ENCODE measurements around the gene STMP1. TPM values are rescaled to one million over a fixed set of nuclear protein-coding genes. Genes with fewer than 3 reads are reported as not detected.

The STMP1 gene
- total RNA-seq, 1 experiment from 2014 or later = 38.4 TPM

DNA sequence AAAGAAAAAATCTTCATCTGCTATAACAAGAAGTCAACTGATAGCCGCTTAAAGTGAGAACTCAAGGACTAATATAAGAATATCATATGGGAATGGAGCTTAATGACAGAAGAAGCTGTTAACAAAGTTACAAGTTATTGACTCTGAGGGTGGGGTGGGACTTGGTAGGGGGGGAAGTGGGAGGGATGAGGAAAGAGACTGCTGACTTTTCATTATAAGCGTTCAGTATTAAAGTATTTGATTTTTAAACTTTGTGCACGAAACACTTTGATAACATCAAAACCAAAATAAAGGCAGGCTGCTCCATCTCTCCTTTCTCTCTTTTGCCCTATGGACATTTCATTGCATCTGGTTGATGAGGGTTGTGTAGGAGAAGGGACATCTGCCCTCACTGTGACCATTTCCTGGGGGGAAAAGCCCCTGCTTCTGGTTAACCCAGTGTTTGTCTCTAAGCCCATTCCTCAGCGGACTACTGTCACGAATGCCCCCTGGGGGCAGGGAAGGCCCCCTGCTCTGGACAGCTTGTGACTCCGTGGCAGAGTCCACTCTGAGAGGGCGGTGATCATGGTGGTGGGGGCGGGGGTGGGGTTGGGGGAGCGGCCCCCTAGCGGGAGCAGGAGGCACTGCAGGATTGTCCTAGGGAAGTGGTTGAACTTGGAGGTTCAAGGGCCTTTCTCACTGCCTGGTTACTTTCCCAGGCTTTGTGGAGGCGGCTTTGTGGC, 48.3 kb downstream of the STMP1 start:
- no peaks in the 10 kb centered on the region for H3K9me3 ChIP-seq (ENCODE audit: control insufficient read depth, low read depth, low read length)
- H3K4ac ChIP-seq (ENCODE audit: low read depth, low read length) = no peak overlapping the region
- H3K27me3 ChIP-seq (ENCODE audit: insufficient read depth, low read length) = no peaks in the 10 kb centered on the region
- H3K4me3 Mint-ChIP-seq = no peak overlapping the region
- H3K79me1 ChIP-seq (ENCODE audit: insufficient read depth, low read depth, low read length, poor library complexity, severe bottlenecking) = no peaks in the 10 kb centered on the region
- H2BK15ac ChIP-seq (ENCODE audit: low read depth, low read length) = no peak overlapping the region
- no peaks in the 10 kb centered on the region; the same call in 1 of the 2 replicates for H3K4me1 ChIP-seq (ENCODE audit: insufficient read depth, low read length)
- no peaks in the 10 kb centered on the region; the same call in 1 of the 2 replicates for H3K27me3 Mint-ChIP-seq (ENCODE audit: low read depth)
- H3K23ac ChIP-seq (ENCODE audit: insufficient read length, low read depth, low read length) = no peak overlapping the region
- no peak overlapping the region for H3K14ac ChIP-seq (ENCODE audit: insufficient read depth, low read length)
- H2BK120ac ChIP-seq (ENCODE audit: low read depth, low read length, poor library complexity, severe bottlenecking) = no peak overlapping the region
- no peak overlapping the region for H4K8ac ChIP-seq (replicated peaks; ENCODE audit: insufficient read length, low read depth, low read length)
- H3T11ph ChIP-seq (ENCODE audit: low read length) = no peak overlapping the region
- no peak overlapping the region for H3K27ac ChIP-seq (ENCODE audit: insufficient read length, low read depth, low read length)
- H2AFZ ChIP-seq (ENCODE audit: low read length) = no peak overlapping the region
- H2BK12ac ChIP-seq (ENCODE audit: insufficient read length, low read depth, low read length) = no peak overlapping the region
- no peak overlapping the region for H3K9ac ChIP-seq (ENCODE audit: extremely low read depth, insufficient read length, low read length)
- H2BK20ac ChIP-seq (ENCODE audit: low read depth, low read length, poor library complexity, severe bottlenecking) = no peak overlapping the region
- no peaks in the 10 kb centered on the region for H4K20me1 ChIP-seq (ENCODE audit: control insufficient read depth, insufficient read depth, insufficient read length)
- no peak overlapping the region for H4K91ac ChIP-seq (ENCODE audit: insufficient read length, low read depth, low read length)
- no peak overlapping the region for H2AK5ac ChIP-seq (ENCODE audit: insufficient read length, low read length)
- H3K36me3 Mint-ChIP-seq (ENCODE audit: insufficient read depth in 1 of 3, low read depth in 3 of 3) = no peaks in the 10 kb centered on the region
- H3K9me3 Mint-ChIP-seq = no peaks in the 10 kb centered on the region
- peak overlapping the region in 1 of 3 experiments; percentile 69; a peak in 2 of 7 replicates for H3K27ac Mint-ChIP-seq
- H3K4me1 Mint-ChIP-seq = peaks cover 7 to 13% of the 10 kb centered on the region in 2 experiments; a peak in 3 of 4 replicates
- no peak overlapping the region for H3K18ac ChIP-seq (ENCODE audit: insufficient read length, low read depth, low read length)
- H3K23me2 ChIP-seq (ENCODE audit: insufficient read length, low read depth, low read length, poor library complexity, severe bottlenecking) = no peaks in the 10 kb centered on the region
- DNase-seq = peak; percentile 72
- no peaks in the 10 kb centered on the region for H3K79me2 ChIP-seq (ENCODE audit: insufficient read depth, low read length)
- peak; percentile 94 for TF ChIP-seq CTCF (conservative IDR thresholded peaks at IDR 0.05)
- no peak overlapping the region for H2BK5ac ChIP-seq (ENCODE audit: insufficient read length, low read length)
- no CpG with 5 or more reads among the region's 11 CpGs for WGBS (ENCODE audit: extremely low coverage, insufficient read length, low lambda C conversion rate)
- H4K5ac ChIP-seq (ENCODE audit: insufficient read length, low read depth, low read length) = no peak overlapping the region
- no peak overlapping the region for H3K56ac ChIP-seq (ENCODE audit: insufficient read length, low read depth, low read length)
- H3K4me2 ChIP-seq (ENCODE audit: insufficient read depth, insufficient read length, low read length) = peak overlapping the region; percentile 17

All from H9 (cell line).